H1 (cell line): ENCODE results near the gene SPOCD1.

Source experiments
- CTCF ChIP-seq, 3 experiments: IDR thresholded peaks; 1 replicate in 2 of 3; 2 replicates in 1 of 3; pipeline versions ENCODE4 v1.5.1 to v1.6.1; 2011; ENCODE audit warnings: low read length in 3 of 3, mild to moderate bottlenecking in 3 of 3, inconsistent platforms in 2 of 3, low read depth in 1 of 3, moderate library complexity in 1 of 3; ENCODE audit not compliant: insufficient read depth in 1 of 3; ENCODE audit errors: control extremely low read depth in 1 of 3
- EP300 ChIP-seq, 2 experiments: IDR thresholded peaks; 1 replicate in 1 of 2; 2 replicates in 1 of 2; pipeline ENCODE4 v1.6.1; 2011 to 2012; ENCODE audit warnings: low read depth in 2 of 2, low read length in 2 of 2, mild to moderate bottlenecking in 2 of 2, borderline replicate concordance in 1 of 2, inconsistent platforms in 1 of 2, moderate library complexity in 1 of 2
- HDAC2 ChIP-seq, 2 experiments: fragments of 300-600 bp in 1 of 2; sonication (generic) in 1 of 2; IDR thresholded peaks; 2 replicates each; pipeline ENCODE4 v1.6.1; 2011 to 2012; ENCODE audit warnings: low read depth in 2 of 2, low read length in 2 of 2, mild to moderate bottlenecking in 2 of 2, moderate library complexity in 2 of 2, borderline replicate concordance in 1 of 2, inconsistent platforms in 1 of 2
- JUND ChIP-seq: IDR thresholded peaks from 2 replicates; pipeline ENCODE4 v1.6.1; 2011; ENCODE audit warnings: mild to moderate bottlenecking, improper control_type of control experiment, low read length
- NRF1 ChIP-seq: IDR thresholded peaks from 2 replicates; pipeline ENCODE4 v1.6.1; 2011; ENCODE audit warnings: mild to moderate bottlenecking, low read depth, low read length, improper control_type of control experiment
- POLR2A ChIP-seq, 2 experiments: IDR thresholded peaks; 1 replicate in 1 of 2; 2 replicates in 1 of 2; pipeline ENCODE4 v1.6.1; 2011; ENCODE audit warnings: low read depth in 2 of 2, low read length in 2 of 2, mild to moderate bottlenecking in 2 of 2; ENCODE audit errors: control extremely low read depth in 1 of 2
- POLR2AphosphoS5 ChIP-seq: IDR thresholded peaks from 2 replicates; pipeline ENCODE4 v1.6.1; 2011; ENCODE audit warnings: low read depth, low read length
- POU5F1 ChIP-seq: IDR thresholded peaks from 2 replicates; pipeline ENCODE4 v1.6.1; 2011; ENCODE audit warnings: low read depth, mild to moderate bottlenecking, low read length, moderate library complexity
- ZNF274 ChIP-seq: IDR thresholded peaks from 2 replicates; pipeline ENCODE4 v1.7.0; 2012; ENCODE audit warnings: low read length, borderline replicate concordance; ENCODE audit errors: extremely low read depth

- TF ChIP-seq CTCF (IDR thresholded peaks at IDR 0.05; ENCODE audit: control extremely low read depth in 1 of 3, insufficient read depth in 1 of 3, low read depth in 1 of 3, low read length in 3 of 3) (no peak), POLR2A (IDR thresholded peaks at IDR 0.05; ENCODE audit: control extremely low read depth in 1 of 2, low read depth in 2 of 2, low read length in 2 of 2) (no peak), HDAC2 (IDR thresholded peaks at IDR 0.05; ENCODE audit: borderline replicate concordance in 1 of 2, low read depth in 2 of 2, low read length in 2 of 2) (no peak), POLR2AphosphoS5 (no peak), NRF1 (no peak), JUND (no peak), POU5F1 (no peak), EP300 (IDR thresholded peaks at IDR 0.05; ENCODE audit: borderline replicate concordance in 1 of 2, low read depth in 2 of 2, low read length in 2 of 2) (no peak), ZNF274 (no peak)
Observed at GRCh38 chr1:31785947-31786290, 29.9 kb downstream of the SPOCD1 start.
